Heart left ventricle (tissue), 13 donors: Measurements from ENCODE around the gene HOXA3.

ENCODE experiments used
- POLR2A ChIP-seq, 2 donors: fragments of 450-650 bp; IDR thresholded peaks; one replicate each; pipeline ENCODE4 v1.6.1; 2017; ENCODE audit warnings: antibody characterized with exemption in 2 of 2, mild to moderate bottlenecking in 2 of 2, moderate library complexity in 2 of 2
- TF ChIP-seq, protein P1 (sequence below), 12 donors: fragments of 200-600 bp; sonication (generic) in 4 of 12; IDR thresholded peaks; one replicate each; pipeline versions ENCODE4 v1.5.0 to v1.8.0; 2018 to 2022; ENCODE audit warnings: antibody characterized with exemption in 12 of 12, mild to moderate bottlenecking in 5 of 12
- donor health status: ischemic (EF 13 %, LVEDD 7.1; RV severe dilation, severe dysfunction).
- donor health status: DM: no; HTN: yes; CAD: no.
- donor health status: DM: no; HTN: no; CAD: no.
- donor health status: ischemic (EF 25% LVEDD 6.9; RV normal size, moderate dysfunction).
- donor health status: ischemic (EF 25% LVEDD 5.7; RV mildly dilated, moderate dysfunction).
- donor health status: ischemic (EF 35%, LVEDD 5.7; RV mildly dilated, moderate dysfunction).
- donor health status: nonischemic (EF 11% LVEDD 7.7; RV severe dilation, severe dysfunction).
- donor health status: DM: yes; HTN: yes; CAD: no.
- donor health status: PGD.
- donor health status: ischemic (EF 29% LVEDD 5.4; RV normal size, mild dysfunction).
- donor health status: nonischemic (EF 23%, LVEDD 6.1; RV moderate dilation, normal function).

DNA sequence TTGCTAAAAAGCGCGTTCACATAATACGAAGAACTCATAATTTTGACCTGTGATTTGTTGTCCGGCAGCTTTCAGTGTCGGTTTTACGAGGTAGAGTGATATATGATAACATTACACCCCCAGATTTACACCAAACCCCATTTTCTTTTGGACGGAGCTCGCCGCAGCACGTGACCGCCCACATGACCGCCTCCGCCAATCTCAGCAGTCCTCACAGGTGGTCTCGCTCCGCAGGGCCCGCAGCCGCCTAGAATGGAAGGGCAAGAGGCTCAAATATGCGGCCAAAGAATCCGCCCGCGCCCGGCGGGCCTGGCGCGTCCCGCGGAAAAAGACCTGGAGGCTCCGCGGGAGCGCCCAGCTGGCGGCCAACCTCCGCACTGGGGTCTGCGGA is 4.1 kb upstream of the HOXA3 start, which contains the start of gene HOXA7:
- TF ChIP-seq, protein P1, sequence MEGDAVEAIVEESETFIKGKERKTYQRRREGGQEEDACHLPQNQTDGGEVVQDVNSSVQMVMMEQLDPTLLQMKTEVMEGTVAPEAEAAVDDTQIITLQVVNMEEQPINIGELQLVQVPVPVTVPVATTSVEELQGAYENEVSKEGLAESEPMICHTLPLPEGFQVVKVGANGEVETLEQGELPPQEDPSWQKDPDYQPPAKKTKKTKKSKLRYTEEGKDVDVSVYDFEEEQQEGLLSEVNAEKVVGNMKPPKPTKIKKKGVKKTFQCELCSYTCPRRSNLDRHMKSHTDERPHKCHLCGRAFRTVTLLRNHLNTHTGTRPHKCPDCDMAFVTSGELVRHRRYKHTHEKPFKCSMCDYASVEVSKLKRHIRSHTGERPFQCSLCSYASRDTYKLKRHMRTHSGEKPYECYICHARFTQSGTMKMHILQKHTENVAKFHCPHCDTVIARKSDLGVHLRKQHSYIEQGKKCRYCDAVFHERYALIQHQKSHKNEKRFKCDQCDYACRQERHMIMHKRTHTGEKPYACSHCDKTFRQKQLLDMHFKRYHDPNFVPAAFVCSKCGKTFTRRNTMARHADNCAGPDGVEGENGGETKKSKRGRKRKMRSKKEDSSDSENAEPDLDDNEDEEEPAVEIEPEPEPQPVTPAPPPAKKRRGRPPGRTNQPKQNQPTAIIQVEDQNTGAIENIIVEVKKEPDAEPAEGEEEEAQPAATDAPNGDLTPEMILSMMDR (IDR thresholded peaks at IDR 0.05) = no peak
- TF ChIP-seq POLR2A (IDR thresholded peaks at IDR 0.05) = no peak
